AG04450 (cell line): ENCODE measurements around the gene COX17. TPM values are rescaled to one million over a fixed set of nuclear protein-coding genes. Genes with fewer than 3 reads are reported as not detected.

Experiments used
- CTCF ChIA-PET: fragments of 300-600, 350-600 bp; formaldehyde crosslinking; extraction: SDS; loops from one replicate; lab custom pipeline; 2022; ENCODE audit warnings: antibody characterized with exemption, inconsistent platforms; lab: Charles Lee
- POLR2A ChIA-PET: fragments of 350-600 bp; formaldehyde crosslinking; extraction: SDS; loops from one replicate; lab custom pipeline; 2021; ENCODE audit warnings: antibody characterized with exemption, inconsistent platforms; lab: Yijun Ruan, JAX
- DNase-seq: peaks from one replicate; pipeline ENCODE4 v3.0.0-alpha.2; 2011; ENCODE audit warnings: low read depth, low spot score
- H3K27ac ChIP-seq: one replicate; pipeline ENCODE4 v1.5.1; 2012; ENCODE audit warnings: low read depth, low read length, control low read depth
- H3K27me3 ChIP-seq: one replicate; pipeline ENCODE4 v1.6.0; 2012; ENCODE audit warnings: low read length; ENCODE audit not compliant: control insufficient read depth, insufficient read depth
- H3K4me3 ChIP-seq: 2 replicates; pipeline ENCODE4 v1.5.1; 2011; ENCODE audit warnings: mild to moderate bottlenecking, low read depth, low read length, control low read depth
- H3K9me3 ChIP-seq: 2 replicates; pipeline ENCODE4 v1.5.1; 2012; ENCODE audit warnings: low read length; ENCODE audit not compliant: control insufficient read depth, insufficient read depth
- polyA plus RNA-seq: library from polyadenylated mRNA; depleted of rRNA; stranded (reverse); fragments of >200 nt; gene quantifications from 2 replicates; pipeline ENCODE4 v1.2.3, GENCODE V29; 2011
- TF ChIP-seq, protein P1 (sequence below): IDR thresholded peaks from 2 replicates; pipeline ENCODE4 v1.5.1; 2011; ENCODE audit warnings: low read depth, low read length, control low read depth, inconsistent platforms

The COX17 gene
- polyA plus RNA-seq, 1 experiment = 19.2 TPM

DNA sequence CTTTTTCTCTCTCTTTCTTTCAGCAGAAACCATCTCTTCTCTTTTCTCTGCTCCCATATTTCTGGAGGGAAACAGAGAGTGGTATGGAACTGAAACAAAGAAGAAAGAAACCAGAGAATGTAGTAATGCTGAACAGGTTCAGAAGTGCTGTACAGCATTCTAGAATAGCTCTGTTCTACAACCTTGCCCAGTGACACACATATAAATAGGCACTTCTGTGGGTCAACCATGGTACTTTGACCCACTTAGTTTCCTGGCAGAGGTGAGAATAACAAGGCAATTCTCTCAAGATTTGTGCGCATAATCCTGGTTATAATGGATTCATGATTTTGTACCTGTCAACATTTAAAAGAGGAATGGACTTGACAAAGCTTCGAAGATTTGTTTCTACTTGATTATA lies 37.9 kb upstream of the COX17 start:
- H3K27ac ChIP-seq = no peak overlapping the region
- H3K9me3 ChIP-seq = no peaks in the 10 kb centered on the region
- POLR2A ChIA-PET = no interaction called here
- H3K27me3 ChIP-seq = peaks cover 8% of the 10 kb centered on the region
- CTCF ChIA-PET = no interaction called here
- DNase-seq = no peak
- TF ChIP-seq, protein P1, sequence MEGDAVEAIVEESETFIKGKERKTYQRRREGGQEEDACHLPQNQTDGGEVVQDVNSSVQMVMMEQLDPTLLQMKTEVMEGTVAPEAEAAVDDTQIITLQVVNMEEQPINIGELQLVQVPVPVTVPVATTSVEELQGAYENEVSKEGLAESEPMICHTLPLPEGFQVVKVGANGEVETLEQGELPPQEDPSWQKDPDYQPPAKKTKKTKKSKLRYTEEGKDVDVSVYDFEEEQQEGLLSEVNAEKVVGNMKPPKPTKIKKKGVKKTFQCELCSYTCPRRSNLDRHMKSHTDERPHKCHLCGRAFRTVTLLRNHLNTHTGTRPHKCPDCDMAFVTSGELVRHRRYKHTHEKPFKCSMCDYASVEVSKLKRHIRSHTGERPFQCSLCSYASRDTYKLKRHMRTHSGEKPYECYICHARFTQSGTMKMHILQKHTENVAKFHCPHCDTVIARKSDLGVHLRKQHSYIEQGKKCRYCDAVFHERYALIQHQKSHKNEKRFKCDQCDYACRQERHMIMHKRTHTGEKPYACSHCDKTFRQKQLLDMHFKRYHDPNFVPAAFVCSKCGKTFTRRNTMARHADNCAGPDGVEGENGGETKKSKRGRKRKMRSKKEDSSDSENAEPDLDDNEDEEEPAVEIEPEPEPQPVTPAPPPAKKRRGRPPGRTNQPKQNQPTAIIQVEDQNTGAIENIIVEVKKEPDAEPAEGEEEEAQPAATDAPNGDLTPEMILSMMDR = no peak
- no peak overlapping the region for H3K4me3 ChIP-seq

DNA sequence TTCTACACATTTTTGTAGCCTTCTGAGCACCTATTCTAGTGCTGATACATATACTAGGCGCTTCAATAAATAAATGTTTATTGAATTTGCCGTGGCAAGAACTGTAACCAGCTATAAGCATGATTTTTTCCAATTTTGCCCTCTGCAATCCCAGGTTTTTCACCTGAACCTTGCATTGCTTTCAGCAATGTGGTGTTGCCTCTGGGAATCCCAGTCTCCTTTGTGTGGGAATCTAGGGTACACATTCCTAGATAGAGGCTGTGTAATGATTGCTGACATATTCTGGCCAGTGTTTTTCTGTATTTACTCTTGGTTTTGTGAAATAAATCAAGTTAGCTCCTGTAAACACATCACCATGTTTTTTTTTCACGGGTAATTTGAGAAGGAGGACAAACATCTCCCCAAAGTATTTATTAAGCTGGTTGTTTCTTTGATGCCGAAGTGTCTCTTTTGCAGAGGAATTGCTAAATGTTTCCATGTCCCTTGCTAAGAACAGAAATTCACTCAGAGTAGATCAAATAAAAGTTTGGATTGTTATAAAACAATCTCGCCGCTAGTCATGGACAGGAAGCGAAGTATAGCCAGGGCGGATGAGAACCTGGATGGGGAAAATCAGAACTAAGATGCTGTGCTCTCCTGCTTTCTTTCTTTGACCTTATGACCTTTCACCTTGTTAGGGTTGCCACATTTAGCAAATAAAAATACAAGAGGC lies 26.8 kb upstream of the COX17 start:
- no peak for DNase-seq
- ChIA-PET CTCF (interaction anchor here (1.3 kb wide), 1 partner anchor 14 kb away, joined by 4 read pairs; no protein-coding TSS in a partner anchor), POLR2A (no interaction called here)
- Histone ChIP-seq H3K4me3 (no peak overlapping the region), H3K27ac (no peak overlapping the region), H3K27me3 (peaks cover 11% of the 10 kb centered on the region), H3K9me3 (no peaks in the 10 kb centered on the region; the same call in 1 of the 2 replicates)
- TF ChIP-seq, protein P1 = no peak

DNA sequence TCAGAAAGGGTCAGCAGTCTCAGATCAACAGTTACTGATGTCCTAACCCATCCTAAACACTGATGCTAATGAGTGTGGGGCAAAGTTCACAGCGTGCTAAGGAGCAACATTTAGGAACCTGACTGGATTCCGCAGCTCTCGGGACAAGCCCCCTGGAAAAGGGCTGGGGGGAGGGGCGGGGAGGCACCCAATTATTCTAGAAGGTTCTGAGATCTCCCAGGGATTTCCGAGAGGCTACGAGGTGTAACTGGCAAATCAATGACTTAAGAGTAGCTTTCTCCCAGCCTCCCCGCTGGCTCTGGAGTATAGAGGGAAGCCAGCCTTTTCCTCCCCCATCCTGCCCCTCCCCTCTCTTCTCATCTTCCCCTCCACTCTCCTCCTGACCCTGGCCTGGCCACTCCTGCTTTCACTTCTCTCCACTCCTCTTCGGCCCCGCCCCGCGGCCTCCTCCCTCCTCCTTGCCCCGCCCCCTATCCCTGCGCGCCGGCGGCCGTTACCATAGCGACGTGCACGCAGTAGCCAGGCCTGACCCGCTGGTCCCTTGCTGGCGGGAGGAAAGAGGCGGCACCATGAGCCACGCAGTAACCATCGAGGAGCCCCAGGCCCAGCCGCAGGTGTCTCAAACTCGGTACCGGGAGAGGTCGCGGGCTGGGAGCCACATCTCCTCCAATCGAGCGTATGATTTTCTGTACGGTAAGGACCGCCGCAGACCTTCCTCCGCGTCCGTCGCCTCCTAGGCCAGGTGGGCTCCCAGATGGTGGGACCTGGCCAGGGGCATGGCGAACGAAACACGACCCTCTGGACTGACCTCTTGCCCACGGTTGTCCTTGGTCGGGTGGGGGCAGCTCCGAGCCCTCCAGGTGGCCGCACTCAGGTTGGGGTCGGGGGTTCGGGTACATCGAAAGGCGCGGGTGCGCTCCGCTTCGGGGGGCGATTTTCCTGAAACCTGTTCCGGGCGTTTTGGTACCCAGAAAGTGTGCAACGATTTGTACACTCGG lies 25.6 kb upstream of the COX17 start, which contains the start of gene CFAP91:
Gene CFAP91, plus strand, starts transcription at position 493 of the 998 bp plus-strand sequence. Its CDS starts 77 bp downstream, at position 570.
- H3K9me3 ChIP-seq = no peaks in the 10 kb centered on the region; the same call in 1 of the 2 replicates
- DNase-seq = peak; percentile 70
- H3K4me3 ChIP-seq = peak within 1 kb of the TSS; percentile 58
- CTCF ChIA-PET = interaction anchor here (0.7 to 1.3 kb wide), 2 partner anchors 13 to 856 kb away, joined by 4 to 7 read pairs; no protein-coding TSS in a partner anchor
- TF ChIP-seq, protein P1 = no peak
- peaks cover 11% of the 10 kb centered on the region for H3K27me3 ChIP-seq
- POLR2A ChIA-PET = no interaction called here
- H3K27ac ChIP-seq = no peak within 1 kb of the TSS

DNA sequence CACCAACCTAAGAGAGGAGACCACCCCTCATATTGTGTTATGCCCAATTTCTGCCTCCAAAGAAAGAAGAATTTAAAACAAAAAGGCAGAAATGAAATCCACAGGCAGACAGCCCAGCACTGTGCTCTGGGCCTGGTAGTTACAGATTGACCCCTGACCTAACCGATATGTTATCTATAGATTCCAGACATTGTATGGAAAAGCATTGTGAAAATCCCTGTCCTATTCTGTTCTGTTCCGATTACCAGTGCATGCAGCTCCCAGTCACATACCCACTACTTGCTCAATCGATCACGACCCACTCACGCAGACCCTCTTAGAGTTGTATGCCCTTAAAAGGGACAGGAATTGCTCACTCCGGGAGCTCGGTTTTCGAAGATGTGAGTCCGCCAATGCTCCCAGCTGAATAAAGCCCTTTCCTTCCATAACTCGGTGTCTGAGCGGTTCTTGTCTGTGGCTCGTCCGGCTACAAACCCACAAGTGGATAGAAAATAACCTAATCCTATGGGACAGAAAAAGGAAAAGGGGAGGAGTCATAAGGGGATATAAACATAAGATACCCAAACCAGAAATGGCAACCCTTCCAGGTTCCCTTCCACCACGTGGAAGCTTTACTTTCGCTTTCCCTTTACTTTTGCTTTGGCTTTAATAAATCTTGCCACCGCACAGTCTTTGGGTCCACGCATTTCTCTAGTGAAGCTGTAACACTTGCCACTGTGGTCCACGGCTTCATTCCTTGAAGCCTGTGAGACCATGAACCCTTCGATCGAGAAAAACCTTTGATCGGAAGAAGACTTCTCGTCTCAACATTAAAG lies 23.9 kb upstream of the COX17 start:
- POLR2A ChIA-PET = no interaction called here
- CTCF ChIA-PET = no interaction called here
- DNase-seq = no peak
- Histone ChIP-seq H3K27me3 (peaks cover 11% of the 10 kb centered on the region), H3K4me3 (no peak overlapping the region), H3K27ac (no peak overlapping the region), H3K9me3 (no peaks in the 10 kb centered on the region; the same call in 1 of the 2 replicates)
- TF ChIP-seq, protein P1 = no peak
